ENCODE data around the gene COX6B2.

DNA sequence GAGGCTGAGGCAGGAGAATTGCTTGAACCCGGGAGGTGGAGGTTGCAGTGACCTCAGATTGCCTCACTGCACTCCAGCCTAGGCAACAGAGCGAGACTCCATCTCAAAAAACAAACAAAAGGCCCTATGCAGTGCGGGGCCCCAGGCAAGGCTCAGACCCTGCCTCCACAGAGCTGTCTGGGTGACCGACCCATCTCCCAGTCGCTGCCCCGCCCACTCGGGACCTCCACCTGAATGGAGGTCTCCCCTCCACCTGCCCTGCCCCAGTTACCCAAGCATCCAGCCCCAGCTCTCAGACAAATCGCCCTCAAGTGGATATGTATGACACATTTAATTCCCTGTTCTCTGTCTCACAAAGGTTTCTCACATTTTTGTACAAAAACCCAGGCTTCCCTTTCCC lies 10.7 kb upstream of the COX6B2 start:
- TF ChIP-seq, protein P1, sequence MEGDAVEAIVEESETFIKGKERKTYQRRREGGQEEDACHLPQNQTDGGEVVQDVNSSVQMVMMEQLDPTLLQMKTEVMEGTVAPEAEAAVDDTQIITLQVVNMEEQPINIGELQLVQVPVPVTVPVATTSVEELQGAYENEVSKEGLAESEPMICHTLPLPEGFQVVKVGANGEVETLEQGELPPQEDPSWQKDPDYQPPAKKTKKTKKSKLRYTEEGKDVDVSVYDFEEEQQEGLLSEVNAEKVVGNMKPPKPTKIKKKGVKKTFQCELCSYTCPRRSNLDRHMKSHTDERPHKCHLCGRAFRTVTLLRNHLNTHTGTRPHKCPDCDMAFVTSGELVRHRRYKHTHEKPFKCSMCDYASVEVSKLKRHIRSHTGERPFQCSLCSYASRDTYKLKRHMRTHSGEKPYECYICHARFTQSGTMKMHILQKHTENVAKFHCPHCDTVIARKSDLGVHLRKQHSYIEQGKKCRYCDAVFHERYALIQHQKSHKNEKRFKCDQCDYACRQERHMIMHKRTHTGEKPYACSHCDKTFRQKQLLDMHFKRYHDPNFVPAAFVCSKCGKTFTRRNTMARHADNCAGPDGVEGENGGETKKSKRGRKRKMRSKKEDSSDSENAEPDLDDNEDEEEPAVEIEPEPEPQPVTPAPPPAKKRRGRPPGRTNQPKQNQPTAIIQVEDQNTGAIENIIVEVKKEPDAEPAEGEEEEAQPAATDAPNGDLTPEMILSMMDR (IDR thresholded peaks at IDR 0.05), result no peak
- TF ChIP-seq POLR2A (IDR thresholded peaks at IDR 0.05), result no peak
